ENCODE results near the gene EIF2S2. TPM values are rescaled to one million over a fixed set of nuclear protein-coding genes. Genes with fewer than 3 reads are reported as not detected.

The EIF2S2 gene
- total RNA-seq, 2 experiments from 2014 or later = 150 to 154 TPM

DNA sequence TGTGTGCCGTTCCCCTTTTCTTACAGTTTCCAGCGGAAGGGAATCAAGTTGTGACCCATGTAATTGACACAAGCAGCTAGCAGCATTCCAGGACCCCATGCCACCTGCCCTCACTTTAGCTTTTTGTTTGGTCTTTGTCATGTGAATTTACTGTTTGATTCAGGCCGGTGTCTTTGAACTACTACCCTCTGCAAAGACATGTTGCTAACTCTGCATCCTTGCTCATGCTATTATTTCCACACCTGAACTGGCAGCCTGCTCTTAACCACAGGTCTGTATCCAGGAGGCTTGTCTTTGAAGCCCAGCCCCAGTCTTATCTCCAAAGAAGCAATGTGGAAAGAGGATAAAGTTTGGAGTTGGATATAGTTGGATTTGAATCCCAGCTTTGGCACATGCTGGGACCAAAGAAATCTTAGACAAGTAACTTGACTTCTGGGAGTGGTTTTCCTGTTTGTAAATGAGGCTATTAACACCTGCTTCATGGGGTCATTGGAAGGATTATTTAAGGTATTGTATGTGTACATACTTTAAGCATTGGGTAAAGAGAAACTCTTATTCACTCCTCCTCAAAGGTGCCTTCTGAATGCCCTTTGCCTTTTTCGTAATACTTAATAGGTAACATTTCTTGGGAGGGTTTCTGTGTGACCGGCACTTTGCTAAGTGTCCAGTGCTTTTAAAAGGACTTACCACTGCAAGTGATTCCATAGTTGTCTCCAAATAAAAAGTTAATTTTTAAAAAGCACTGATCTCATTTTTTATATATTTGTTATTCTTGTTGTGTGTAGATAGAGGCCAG lies 65.9 kb downstream of the EIF2S2 start:
- POLR2A ChIA-PET = no interaction called here
- CTCF ChIA-PET = interaction anchor here (1.3 kb wide), 1 partner anchor 11 kb away, joined by 3 read pairs; no protein-coding TSS in a partner anchor

GRCh38 chr20:34045294-34045693 lies 66.7 kb downstream of the EIF2S2 start:
- POLR2A ChIA-PET = no interaction called here
- CTCF ChIA-PET = interaction anchor here (1.3 to 1.6 kb wide), 2 partner anchors 10 to 24 kb away, joined by 3 read pairs; no protein-coding TSS in a partner anchor

DNA sequence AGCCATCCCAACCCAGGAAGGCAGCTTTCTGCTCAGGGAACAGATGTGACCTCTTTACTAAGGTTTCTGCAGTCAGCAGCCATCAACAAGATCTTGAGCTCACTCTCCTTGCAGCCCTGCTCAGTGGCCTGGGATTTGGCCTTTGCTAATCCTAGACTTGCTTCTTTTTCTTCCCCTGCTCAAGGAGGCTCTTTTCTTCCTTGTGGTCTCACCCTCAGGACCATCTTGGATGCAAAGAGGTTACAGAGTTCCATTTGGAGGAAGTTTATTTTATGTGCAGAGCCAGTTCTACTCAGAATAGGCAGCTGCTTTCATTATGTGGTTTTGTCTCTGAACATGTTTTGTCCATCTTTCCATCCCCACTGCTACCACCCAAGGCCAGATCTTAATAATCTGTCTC lies 69.0 kb downstream of the EIF2S2 start:
- POLR2A ChIA-PET = no interaction called here
- CTCF ChIA-PET = no interaction called here

DNA sequence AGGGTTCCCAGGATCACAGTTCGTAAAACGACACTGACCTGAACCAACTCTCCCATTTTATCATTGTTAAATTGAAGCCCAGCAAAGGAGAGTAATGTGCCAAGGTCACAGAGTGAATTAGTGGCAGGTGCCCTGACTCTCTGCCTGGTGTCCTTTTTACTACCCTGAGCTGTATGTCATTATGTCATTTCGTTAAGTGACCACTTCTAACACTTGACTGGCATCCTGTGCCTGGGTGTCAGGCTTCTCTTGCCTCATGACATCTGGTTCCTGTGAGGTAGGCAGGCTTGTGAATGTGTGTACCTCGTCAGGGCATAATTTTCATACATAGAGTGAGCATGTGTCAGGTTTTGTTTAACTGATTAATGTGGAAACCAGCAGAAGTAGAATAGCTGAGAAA lies 69.8 kb downstream of the EIF2S2 start:
- ChIA-PET POLR2A (no interaction called here), CTCF (no interaction called here)

DNA sequence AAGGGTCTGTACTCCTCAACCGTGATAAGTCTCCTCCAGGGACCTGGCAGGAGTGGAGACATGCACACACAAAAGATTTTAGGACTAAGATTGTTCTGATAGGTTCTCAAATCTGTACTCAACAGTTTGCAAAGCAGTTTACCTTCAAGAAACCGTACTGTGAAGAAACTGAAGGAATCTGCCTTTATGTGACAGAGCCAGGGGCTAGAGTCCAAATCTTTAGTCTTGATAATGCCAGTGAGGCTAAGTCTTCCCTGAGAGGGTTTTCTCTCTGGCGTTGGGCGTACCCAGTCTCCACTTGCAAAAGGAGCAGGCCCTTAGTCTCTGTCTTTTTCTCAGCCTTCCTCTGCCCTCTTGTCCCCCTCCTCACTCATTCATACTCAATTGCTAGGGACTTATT lies 70.8 kb downstream of the EIF2S2 start:
- ChIA-PET POLR2A (no interaction called here), CTCF (no interaction called here)

DNA sequence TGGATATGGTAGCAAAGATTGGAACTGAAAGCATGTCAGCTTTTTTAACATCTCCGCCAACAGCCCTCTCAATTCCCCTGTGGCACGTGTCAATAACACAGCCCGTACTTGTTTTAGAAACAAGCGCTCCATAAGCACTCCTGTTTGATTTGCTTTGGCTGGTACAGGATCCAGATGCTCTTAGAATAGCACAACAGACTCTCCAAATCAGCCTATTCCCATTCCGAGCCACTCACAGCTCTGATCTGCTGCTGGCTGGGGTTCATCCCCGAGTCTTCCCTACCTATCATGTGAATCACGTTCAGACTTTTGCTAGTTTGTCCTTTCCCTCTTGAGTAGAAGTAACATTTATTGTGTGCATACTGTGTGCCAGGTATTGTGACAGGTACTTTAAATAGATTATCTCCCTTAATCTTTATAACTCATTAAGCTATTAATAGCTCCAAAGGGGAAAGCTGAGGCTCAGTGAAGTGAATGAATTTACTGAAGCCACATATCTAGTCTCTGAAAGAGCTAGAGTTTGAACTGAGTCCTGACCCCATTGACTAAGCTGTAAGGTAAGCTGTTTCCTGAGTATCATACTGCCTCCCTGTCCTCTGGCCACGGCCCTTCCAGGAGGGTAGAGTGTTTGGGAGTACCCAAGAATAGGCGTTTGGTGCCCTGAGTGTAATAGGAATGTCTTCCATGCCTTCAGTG lies 71.6 kb downstream of the EIF2S2 start:
- ChIA-PET CTCF (no interaction called here), POLR2A (no interaction called here)

Other genes with a start within 250 kb of the EIF2S2 start
- gene RALY, start 118.3 kb downstream of the EIF2S2 start, total RNA-seq = 100 to 1,000 TPM; 145 to 148 TPM
- not detected for gene ASIP, start 129.2 kb upstream of the EIF2S2 start, total RNA-seq
- 100 to 1,000 TPM; 205 to 211 TPM for gene AHCY, start 191.1 kb upstream of the EIF2S2 start, total RNA-seq

Measured in activated CD8-positive, alpha-beta memory T cell treated with anti-CD3 and anti-CD28 coated beads for 36 hours (primary cell).